ENCODE measurements around the gene IVD. TPM values are rescaled to one million over a fixed set of nuclear protein-coding genes. Genes with fewer than 3 reads are reported as not detected.
A peak's percentile ranks its signal among the peaks of the same experiment; 100 is the strongest.

The IVD gene
- total RNA-seq, 1 experiment from 2014 or later, result 58.9 TPM

- Histone ChIP-seq H3K4me2 (ENCODE audit: low read length) (peak overlapping the region; percentile 89), H3K4me3 (ENCODE audit: low read length) (peak overlapping the region; percentile 86), H4K20me1 (ENCODE audit: low read length) (peaks cover 31% of the 10 kb centered on the region), H3K27ac (ENCODE audit: low read length) (no peak overlapping the region), H3K9me2 (replicated peaks; ENCODE audit: low read length) (no peaks in the 10 kb centered on the region), H3K4me1 (ENCODE audit: insufficient read depth, low read length) (peaks cover 32% of the 10 kb centered on the region), H2AFZ (ENCODE audit: low read length) (peak overlapping the region; percentile 54), H3K36me3 (ENCODE audit: low read depth, low read length) (no peaks in the 10 kb centered on the region), H3K79me2 (ENCODE audit: low read length) (peaks cover 53% of the 10 kb centered on the region), H3K9me3 (ENCODE audit: low read length) (no peaks in the 10 kb centered on the region), H3K9ac (ENCODE audit: low read length) (peak overlapping the region; percentile 57), H3F3A (ENCODE audit: low read length, unreplicated experiment) (no peaks in the 10 kb centered on the region), H3K27me3 (ENCODE audit: low read length) (no peaks in the 10 kb centered on the region)
- DNase-seq, result no peak
- peak; percentile 18; the same call in 1 of the 2 replicates for TF ChIP-seq CTCF (conservative IDR thresholded peaks at IDR 0.05; ENCODE audit: low read depth, low read length)
- TF ChIP-seq EZH2 (IDR thresholded peaks at IDR 0.05; ENCODE audit: low read length, unreplicated experiment), result no peak
- no peak for TF ChIP-seq EZH2phosphoT487 (IDR thresholded peaks at IDR 0.05; ENCODE audit: borderline replicate concordance, low read length)
- POLR2A ChIA-PET (ENCODE audit: unreplicated experiment), result interaction anchor here (0.6 kb wide), 1 partner anchor 13 kb away, joined by 3 read pairs; no protein-coding TSS in a partner anchor
- CTCF ChIA-PET, result interaction anchor here (0.7 kb wide), 1 partner anchor 335 kb away, joined by 8 read pairs; no protein-coding TSS in a partner anchor
- ATAC-seq, result no peak
- intact Hi-C loops (cut with micrococcal nuclease), result loop anchor here (2.0 to 5.0 kb wide), 3 partner anchors 29 to 100 kb away; partner anchors contain the start of genes CCDC9B and CHST14
- no TSS peak for BruUV-seq (replicated peaks)
These were observed 36.3 kb downstream of the IVD start for GRCh38 chr15:40441565-40442531.

GRCh38 chr15:40443255-40443654, 37.7 kb downstream of the IVD start:
- TF ChIP-seq EZH2phosphoT487 (IDR thresholded peaks at IDR 0.05; ENCODE audit: borderline replicate concordance, low read length), result no peak
- no peak for TF ChIP-seq EZH2 (IDR thresholded peaks at IDR 0.05; ENCODE audit: low read length, unreplicated experiment)
- no peak for TF ChIP-seq CTCF (conservative IDR thresholded peaks at IDR 0.05; ENCODE audit: low read depth, low read length)
- ChIA-PET POLR2A (ENCODE audit: unreplicated experiment) (no interaction called here), CTCF (interaction anchor here (0.6 kb wide), 1 partner anchor 116 kb away, joined by 3 read pairs; no protein-coding TSS in a partner anchor)
- H3K79me2 ChIP-seq (ENCODE audit: low read length), result peaks cover 64% of the 10 kb centered on the region
- no peak overlapping the region for H3K27ac ChIP-seq (ENCODE audit: low read length)
- H3K27me3 ChIP-seq (ENCODE audit: low read length), result no peaks in the 10 kb centered on the region
- no peaks in the 10 kb centered on the region for H3K9me3 ChIP-seq (ENCODE audit: low read length)
- no peak overlapping the region for H3K4me3 ChIP-seq (ENCODE audit: low read length)
- peak overlapping the region; percentile 89; the same call in 1 of the 2 replicates for H3K4me2 ChIP-seq (ENCODE audit: low read length)
- no peak for DNase-seq
- H3K9ac ChIP-seq (ENCODE audit: low read length), result no peak overlapping the region
- no peaks in the 10 kb centered on the region for H3F3A ChIP-seq (ENCODE audit: low read length, unreplicated experiment)
- peaks cover 31% of the 10 kb centered on the region for H4K20me1 ChIP-seq (ENCODE audit: low read length)
- H2AFZ ChIP-seq (ENCODE audit: low read length), result no peak overlapping the region
- no peak for ATAC-seq
- no peaks in the 10 kb centered on the region for H3K9me2 ChIP-seq (replicated peaks; ENCODE audit: low read length)
- peaks cover 32% of the 10 kb centered on the region for H3K4me1 ChIP-seq (ENCODE audit: insufficient read depth, low read length)
- no TSS peak for BruUV-seq (replicated peaks)
- intact Hi-C loops (cut with micrococcal nuclease), result loop anchor here (5.0 kb wide), 1 partner anchor 101 kb away; the partner anchor contains the start of gene CCDC9B
- H3K36me3 ChIP-seq (ENCODE audit: low read depth, low read length), result no peaks in the 10 kb centered on the region

Data from PC-3 (cell line).